Stimulated activated naive B cell treated with anti-CD40 and anti-IgM and Interleukin-4, amounts not matched to agents 10 μg/mL and 1 μg/mL and 100 μg/mL, for 72 hours (primary cell): ENCODE data around the gene EPN3.

Source experiments
- ATAC-seq, 2 donors: fragments of 150-1000 bp; cut with Tn5 transposase; replicated peaks; 2 replicates each; pipeline ENCODE4 v1.10.0; 2021; ENCODE audit warnings: moderate library complexity in 1 of 2
- DNase-seq: peaks from one replicate; pipeline ENCODE4 v3.0.0; 2021
- H3K27ac Mint-ChIP-seq: one replicate; pipeline ENCODE4 v1.8.0; 2022; ENCODE audit warnings: mild to moderate bottlenecking, mixed read lengths
- H3K27me3 Mint-ChIP-seq, 2 donors: one replicate each; pipeline ENCODE4 v1.8.0; 2022; ENCODE audit warnings: mixed read lengths in 2 of 2
- H3K36me3 Mint-ChIP-seq, 2 donors: one replicate each; pipeline ENCODE4 v1.8.0; 2022; ENCODE audit warnings: mixed read lengths in 2 of 2, mild to moderate bottlenecking in 1 of 2
- H3K4me1 Mint-ChIP-seq, 2 donors: one replicate each; pipeline ENCODE4 v1.8.0; 2022; ENCODE audit warnings: mixed read lengths in 2 of 2, mild to moderate bottlenecking in 1 of 2
- H3K4me3 Mint-ChIP-seq, 2 donors: one replicate each; pipeline ENCODE4 v1.8.0; 2022; ENCODE audit warnings: mild to moderate bottlenecking in 2 of 2, mixed read lengths in 2 of 2, moderate library complexity in 1 of 2
- H3K9me3 Mint-ChIP-seq, 2 donors: one replicate each; pipeline ENCODE4 v1.8.0; 2022; ENCODE audit warnings: mixed read lengths in 2 of 2, mild to moderate bottlenecking in 1 of 2

Gene EPN3

DNA sequence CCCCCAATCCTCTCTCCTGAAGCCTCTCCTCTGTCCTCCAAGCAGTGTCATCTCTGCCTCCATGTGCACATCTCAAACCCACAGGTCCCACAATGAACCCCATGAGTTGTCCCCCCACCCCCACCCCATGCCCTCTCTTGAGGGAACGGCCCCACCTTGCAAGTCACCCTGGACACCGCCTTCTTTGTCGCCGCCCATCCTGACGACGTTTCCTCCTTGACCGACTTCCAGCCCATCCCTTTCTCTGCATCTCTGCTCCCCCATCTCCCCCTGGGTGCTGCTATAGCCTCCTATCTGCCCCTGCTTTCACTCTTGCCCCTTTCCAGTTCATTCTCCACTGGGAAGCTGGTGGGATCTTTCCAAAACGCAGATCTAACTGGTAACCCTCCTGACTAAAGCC lies 12.8 kb downstream of the EPN3 start:
- DNase-seq = no peak
- Mint-ChIP-seq H3K4me1 (peaks cover 16 to 33% of the 10 kb centered on the region in 2 donors), H3K27ac (no peak overlapping the region), H3K4me3 (no peak overlapping the region), H3K36me3 (peaks cover under 1 to 12% of the 10 kb centered on the region in 2 donors), H3K9me3 (no peaks in the 10 kb centered on the region), H3K27me3 (peaks cover 12 to 25% of the 10 kb centered on the region in 2 donors)
- no peak for ATAC-seq

GRCh38 chr17:50546701-50547034 lies 14.1 kb downstream of the EPN3 start:
- H3K4me3 Mint-ChIP-seq = peak overlapping the region; percentile 83 to 87

DNA sequence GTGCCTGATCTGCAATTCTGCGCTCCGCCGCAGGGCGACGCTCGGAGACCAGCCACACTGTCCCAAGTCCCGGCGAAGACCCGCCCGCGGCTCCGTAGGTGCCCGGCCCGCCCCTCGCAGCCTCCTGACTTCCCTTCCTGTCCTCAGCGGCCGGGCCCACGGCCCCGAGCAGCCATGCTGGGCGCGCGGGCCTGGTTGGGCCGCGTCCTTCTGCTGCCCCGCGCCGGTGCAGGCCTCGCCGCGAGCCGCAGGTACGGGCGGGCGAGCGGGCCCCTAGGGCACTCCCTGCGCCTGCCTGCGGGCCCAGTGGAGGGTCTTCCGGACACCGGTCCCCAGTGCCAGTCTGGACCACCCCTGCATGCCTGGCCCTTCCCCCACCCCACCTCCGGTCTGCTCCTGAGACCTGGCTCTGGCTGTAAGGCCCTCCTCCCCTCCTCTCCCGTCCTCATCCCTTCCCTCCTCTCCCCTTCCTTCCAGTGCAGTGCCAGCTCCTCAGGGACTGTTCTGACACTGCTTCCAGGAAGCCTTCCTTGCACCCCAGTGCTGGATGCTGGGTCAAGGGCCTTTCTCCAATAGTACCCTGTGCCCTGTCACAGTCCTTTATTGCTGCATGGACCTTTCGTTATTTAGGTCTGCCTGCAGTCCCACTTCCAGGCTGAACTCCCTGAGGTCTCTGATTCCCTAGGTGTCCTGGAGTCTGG lies 14.7 kb downstream of the EPN3 start, which contains the start of gene SPATA20:
TSS of gene SPATA20 (plus strand) at position 140 of the 701 bp plus-strand sequence. CDS start at position 175, 35 bp downstream.
- DNase-seq = peak; percentile 78
- Mint-ChIP-seq H3K9me3 (no peaks in the 10 kb centered on the region), H3K36me3 (peaks cover 3 to 14% of the 10 kb centered on the region in 2 donors), H3K27me3 (peaks cover 12 to 25% of the 10 kb centered on the region in 2 donors), H3K4me3 (peak within 1 kb of the TSS; percentile 83 to 87), H3K27ac (peak within 1 kb of the TSS; percentile 75), H3K4me1 (peaks cover 13 to 20% of the 10 kb centered on the region in 2 donors)
- peak; percentile 90 to 92 for ATAC-seq

More at GRCh38 chr17:50546701-50547034, 14.1 kb downstream of the EPN3 start:
- H3K27me3 Mint-ChIP-seq = peaks cover 12 to 25% of the 10 kb centered on the region in 2 donors
- ATAC-seq (no peak), DNase-seq (no peak)
- H3K9me3 Mint-ChIP-seq = no peaks in the 10 kb centered on the region
- peaks cover 14 to 23% of the 10 kb centered on the region in 2 donors for H3K4me1 Mint-ChIP-seq
- H3K36me3 Mint-ChIP-seq = peaks cover 3 to 15% of the 10 kb centered on the region in 2 donors
- no peak overlapping the region for H3K27ac Mint-ChIP-seq

GRCh38 chr17:50547736-50548083 lies 15.2 kb downstream of the EPN3 start:
- Mint-ChIP-seq H3K9me3 (no peaks in the 10 kb centered on the region), H3K4me1 (peaks cover 9 to 20% of the 10 kb centered on the region in 2 donors), H3K36me3 (peaks cover 3 to 14% of the 10 kb centered on the region in 2 donors), H3K27ac (peak overlapping the region; percentile 75), H3K27me3 (peaks cover 12 to 25% of the 10 kb centered on the region in 2 donors), H3K4me3 (peak overlapping the region; percentile 83 to 87)
- ATAC-seq = no peak
- no peak for DNase-seq

DNA sequence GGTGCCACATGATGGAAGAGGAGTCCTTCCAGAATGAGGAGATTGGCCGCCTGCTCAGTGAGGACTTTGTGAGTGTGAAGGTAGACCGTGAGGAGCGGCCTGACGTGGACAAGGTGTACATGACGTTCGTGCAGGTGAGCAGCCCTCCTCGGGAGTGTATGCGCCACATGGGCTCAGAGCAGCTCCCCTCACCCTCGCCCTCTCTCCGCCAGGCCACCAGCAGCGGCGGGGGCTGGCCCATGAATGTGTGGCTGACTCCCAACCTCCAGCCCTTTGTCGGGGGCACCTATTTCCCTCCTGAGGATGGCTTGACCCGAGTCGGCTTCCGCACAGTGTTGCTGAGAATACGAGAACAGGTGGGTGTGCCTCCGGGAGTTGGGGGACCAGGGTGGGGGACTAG lies 16.3 kb downstream of the EPN3 start:
- no peaks in the 10 kb centered on the region for H3K9me3 Mint-ChIP-seq
- no peak overlapping the region for H3K27ac Mint-ChIP-seq
- no peak overlapping the region for H3K4me3 Mint-ChIP-seq
- DNase-seq (no peak), ATAC-seq (no peak)
- H3K36me3 Mint-ChIP-seq = peaks cover 3 to 20% of the 10 kb centered on the region in 2 donors
- H3K27me3 Mint-ChIP-seq = peaks cover 10 to 24% of the 10 kb centered on the region in 2 donors
- peaks cover 8 to 20% of the 10 kb centered on the region in 2 donors for H3K4me1 Mint-ChIP-seq

DNA sequence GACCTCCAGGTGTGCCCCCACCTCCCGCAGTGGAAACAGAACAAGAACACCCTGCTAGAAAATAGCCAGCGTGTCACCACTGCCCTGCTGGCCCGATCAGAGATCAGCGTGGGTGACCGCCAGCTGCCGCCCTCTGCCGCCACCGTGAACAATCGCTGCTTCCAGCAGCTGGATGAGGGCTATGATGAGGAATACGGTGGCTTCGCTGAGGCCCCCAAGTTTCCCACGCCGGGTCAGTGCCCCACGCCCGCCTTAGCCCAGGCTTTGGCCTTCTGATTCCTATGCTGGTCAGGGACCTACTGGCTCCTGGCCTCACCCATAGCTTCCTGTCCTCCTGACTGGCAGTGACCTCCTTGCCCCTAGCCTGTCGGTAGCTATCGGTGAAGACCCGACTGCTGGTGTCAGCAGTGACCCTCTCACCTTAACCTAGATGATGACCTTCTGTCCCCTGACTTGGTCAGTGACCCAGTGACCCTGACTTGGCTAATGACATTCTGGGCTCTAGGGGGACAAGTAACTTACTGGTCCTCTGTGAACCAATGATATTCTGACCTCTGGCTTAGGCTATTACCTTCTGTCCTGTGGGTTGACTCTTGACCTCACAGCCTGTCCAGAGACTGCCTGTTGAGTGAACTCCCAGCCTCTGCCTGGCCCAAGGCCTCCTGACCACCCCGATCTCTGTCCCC lies 16.9 kb downstream of the EPN3 start:
- Mint-ChIP-seq H3K36me3 (peaks cover 3 to 20% of the 10 kb centered on the region in 2 donors), H3K27me3 (peaks cover 5 to 18% of the 10 kb centered on the region in 2 donors), H3K4me1 (peaks cover 8 to 20% of the 10 kb centered on the region in 2 donors), H3K9me3 (no peaks in the 10 kb centered on the region), H3K4me3 (no peak overlapping the region), H3K27ac (no peak overlapping the region)
- ATAC-seq (no peak), DNase-seq (no peak)

GRCh38 chr17:50549969-50550368 lies 17.4 kb downstream of the EPN3 start:
- H3K27ac Mint-ChIP-seq = no peak overlapping the region

GRCh38 chr17:50550661-50551432 lies 18.3 kb downstream of the EPN3 start:
- Mint-ChIP-seq H3K27ac (no peak overlapping the region), H3K36me3 (peaks cover 7 to 31% of the 10 kb centered on the region in 2 donors), H3K9me3 (no peaks in the 10 kb centered on the region), H3K27me3 (peaks cover 0 to 12% of the 10 kb centered on the region in 2 donors), H3K4me3 (no peak overlapping the region), H3K4me1 (peaks cover 8 to 20% of the 10 kb centered on the region in 2 donors)
- no peak for DNase-seq
- no peak for ATAC-seq

More at GRCh38 chr17:50549969-50550368, 17.4 kb downstream of the EPN3 start:
- Mint-ChIP-seq H3K4me1 (peaks cover 8 to 20% of the 10 kb centered on the region in 2 donors), H3K36me3 (peaks cover 3 to 25% of the 10 kb centered on the region in 2 donors), H3K9me3 (no peaks in the 10 kb centered on the region), H3K27me3 (peaks cover 0 to 15% of the 10 kb centered on the region in 2 donors), H3K4me3 (no peak overlapping the region)
- no peak for ATAC-seq
- DNase-seq = no peak

- H3K4me3 Mint-ChIP-seq = no peak overlapping the region
- no peaks in the 10 kb centered on the region for H3K9me3 Mint-ChIP-seq
- peaks cover 7 to 33% of the 10 kb centered on the region in 2 donors for H3K36me3 Mint-ChIP-seq
- no peak overlapping the region for H3K27ac Mint-ChIP-seq
- ATAC-seq = no peak
- no peak for DNase-seq
- H3K27me3 Mint-ChIP-seq = peaks cover 2 to 10% of the 10 kb centered on the region in 2 donors
- H3K4me1 Mint-ChIP-seq = peaks cover 8 to 17% of the 10 kb centered on the region in 2 donors
These were observed 18.9 kb downstream of the EPN3 start for GRCh38 chr17:50551433-50551815.

DNA sequence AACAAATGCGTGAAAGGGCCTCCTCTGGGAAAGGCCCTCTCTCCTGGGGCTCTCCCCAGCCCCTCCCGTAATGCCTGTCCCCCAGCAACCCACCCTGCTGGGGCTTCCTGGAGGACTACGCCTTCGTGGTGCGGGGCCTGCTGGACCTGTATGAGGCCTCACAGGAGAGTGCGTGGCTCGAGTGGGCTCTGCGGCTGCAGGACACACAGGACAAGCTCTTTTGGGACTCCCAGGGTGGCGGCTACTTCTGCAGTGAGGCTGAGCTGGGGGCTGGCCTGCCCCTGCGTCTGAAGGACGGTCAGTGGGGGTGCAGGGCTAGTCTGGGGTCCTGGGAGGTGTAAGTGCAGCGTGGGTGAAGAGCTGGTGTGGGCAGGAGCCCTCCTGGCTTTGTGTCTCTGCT lies 19.3 kb downstream of the EPN3 start:
- ATAC-seq (no peak), DNase-seq (no peak)
- H3K27ac Mint-ChIP-seq = no peak overlapping the region
- no peaks in the 10 kb centered on the region for H3K9me3 Mint-ChIP-seq
- H3K4me1 Mint-ChIP-seq = peaks cover 6 to 13% of the 10 kb centered on the region in 2 donors
- H3K27me3 Mint-ChIP-seq = peaks cover 6 to 15% of the 10 kb centered on the region in 2 donors
- no peak overlapping the region for H3K4me3 Mint-ChIP-seq
- peaks cover 7 to 37% of the 10 kb centered on the region in 2 donors for H3K36me3 Mint-ChIP-seq

- H3K36me3 Mint-ChIP-seq = peaks cover 7 to 36% of the 10 kb centered on the region in 2 donors
- H3K9me3 Mint-ChIP-seq = no peaks in the 10 kb centered on the region
- peaks cover 9 to 11% of the 10 kb centered on the region in 2 donors for H3K4me1 Mint-ChIP-seq
These were observed 21.7 kb downstream of the EPN3 start for GRCh38 chr17:50554201-50554600.

DNA sequence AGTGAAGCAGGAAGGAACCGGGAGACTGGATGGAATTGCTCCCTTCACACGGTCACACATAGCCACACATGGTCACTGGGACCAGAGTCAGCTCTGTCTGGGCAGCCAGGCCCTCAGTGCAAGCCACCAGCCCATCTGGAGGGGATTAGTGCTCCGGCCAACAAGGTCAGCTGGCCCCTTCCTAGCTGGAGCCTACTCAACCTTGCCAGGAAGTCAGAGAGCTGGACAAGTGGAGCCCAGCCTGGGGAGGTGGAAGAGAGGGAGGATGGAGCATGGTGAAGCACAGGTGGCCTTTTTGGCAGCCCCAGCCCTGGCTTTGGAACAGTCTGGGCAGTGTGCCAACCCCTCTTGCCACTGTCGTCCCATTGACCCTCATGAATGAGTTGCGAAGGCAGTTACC lies 24.3 kb downstream of the EPN3 start:
- DNase-seq (no peak), ATAC-seq (no peak)
- H3K4me3 Mint-ChIP-seq = no peak overlapping the region
- peaks cover 3 to 23% of the 10 kb centered on the region in 2 donors for H3K36me3 Mint-ChIP-seq
- no peaks in the 10 kb centered on the region for H3K9me3 Mint-ChIP-seq
- peaks cover 13 to 23% of the 10 kb centered on the region in 2 donors for H3K4me1 Mint-ChIP-seq
- H3K27me3 Mint-ChIP-seq = peaks cover 43 to 45% of the 10 kb centered on the region in 2 donors
- H3K27ac Mint-ChIP-seq = no peak overlapping the region

More at GRCh38 chr17:50554201-50554600, 21.7 kb downstream of the EPN3 start:
- no peak overlapping the region for H3K4me3 Mint-ChIP-seq
- no peak overlapping the region for H3K27ac Mint-ChIP-seq
- H3K27me3 Mint-ChIP-seq = peaks cover 27 to 33% of the 10 kb centered on the region in 2 donors
- ATAC-seq = no peak
- no peak for DNase-seq

- Mint-ChIP-seq H3K9me3 (no peaks in the 10 kb centered on the region), H3K4me3 (no peak overlapping the region), H3K36me3 (peaks cover 3 to 23% of the 10 kb centered on the region in 2 donors), H3K27ac (peak overlapping the region; percentile 62), H3K27me3 (peaks cover 51 to 52% of the 10 kb centered on the region in 2 donors), H3K4me1 (peaks cover 18 to 31% of the 10 kb centered on the region in 2 donors)
- DNase-seq = no peak
- ATAC-seq = no peak
These were observed 25.1 kb downstream of the EPN3 start for GRCh38 chr17:50557630-50558029.

DNA sequence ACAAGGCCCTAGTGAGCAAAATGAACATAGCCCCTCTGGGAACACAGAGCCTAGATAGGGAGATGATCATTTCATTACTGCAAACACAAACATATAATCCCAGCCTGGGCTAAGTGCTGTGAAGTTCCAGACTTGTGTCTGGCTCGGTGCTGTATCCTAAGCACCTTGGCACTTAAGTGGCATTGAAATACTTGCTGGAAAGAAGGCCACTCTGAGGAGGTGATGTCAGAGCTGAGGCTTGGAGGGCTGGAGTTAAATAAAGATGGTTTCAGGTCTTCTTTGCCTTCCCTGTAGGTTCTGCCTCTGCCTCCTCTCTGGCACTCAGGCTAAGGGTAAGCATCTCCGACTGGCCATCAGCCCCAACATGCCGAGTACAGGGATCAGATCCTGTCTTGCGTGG lies 25.6 kb downstream of the EPN3 start:
- peaks cover 3 to 22% of the 10 kb centered on the region in 2 donors for H3K36me3 Mint-ChIP-seq
- no peak overlapping the region for H3K27ac Mint-ChIP-seq
- H3K27me3 Mint-ChIP-seq = peaks cover 53 to 56% of the 10 kb centered on the region in 2 donors
- peak overlapping the region; percentile 52 to 90 for H3K4me3 Mint-ChIP-seq
- H3K9me3 Mint-ChIP-seq = no peaks in the 10 kb centered on the region
- ATAC-seq (no peak), DNase-seq (no peak)
- peaks cover 18 to 31% of the 10 kb centered on the region in 2 donors for H3K4me1 Mint-ChIP-seq
